ENCODE results near the gene CALML6. TPM values are rescaled to one million over a fixed set of nuclear protein-coding genes. Genes with fewer than 3 reads are reported as not detected.

CALML6 gene
- total RNA-seq, 1 experiment from 2014 or later: 1.9 TPM

- no peaks in the 10 kb centered on the region; the same call in 1 of the 2 replicates for H3K27me3 Mint-ChIP-seq (ENCODE audit: low read depth)
- TF ChIP-seq ZNF232 (CRISPR knock-in tag; IDR thresholded peaks at IDR 0.05) (no peak), CTCF (IDR thresholded peaks at IDR 0.05) (no peak), ATF6 (CRISPR knock-in tag; IDR thresholded peaks at IDR 0.05) (no peak), USF2 (CRISPR knock-in tag; IDR thresholded peaks at IDR 0.05) (no peak), OVOL2 (CRISPR knock-in tag; IDR thresholded peaks at IDR 0.05; ENCODE audit: borderline replicate concordance) (no peak), NFE2L1 (CRISPR knock-in tag; IDR thresholded peaks at IDR 0.05) (no peak), NFYB (CRISPR knock-in tag; conservative IDR thresholded peaks at IDR 0.05; ENCODE audit: low read depth) (no peak)
- ChIA-PET POLR2A (interaction anchor here (1.5 kb wide), 1 partner anchor 130 kb away, joined by 7 read pairs; no protein-coding TSS in a partner anchor), CTCF (interaction anchor here (1.0 to 5.0 kb wide), 13 partner anchors 7 to 158 kb away, joined by 3 to 53 read pairs (median 10); partner anchors contain the start of gene NADK)
- no peaks in the 10 kb centered on the region for H3K9me3 Mint-ChIP-seq
- peak overlapping the region; percentile 58 for H3K4me3 Mint-ChIP-seq
- H3K27ac Mint-ChIP-seq: peak overlapping the region; percentile 37
- H3K4me1 Mint-ChIP-seq: peaks cover 20% of the 10 kb centered on the region
- H3K36me3 Mint-ChIP-seq: no peaks in the 10 kb centered on the region
- ATAC-seq (no peak), DNase-seq (ENCODE audit: low spot score) (no peak)
Observed at GRCh38 chr1:1910033-1910465, 5.0 kb upstream of the CALML6 start.

- ATAC-seq: no peak
- Mint-ChIP-seq H3K36me3 (no peaks in the 10 kb centered on the region), H3K9me3 (no peaks in the 10 kb centered on the region), H3K4me3 (peak overlapping the region; percentile 58; the same call in 1 of the 2 replicates), H3K27me3 (ENCODE audit: low read depth) (no peaks in the 10 kb centered on the region; the same call in 1 of the 2 replicates), H3K4me1 (peaks cover 20% of the 10 kb centered on the region), H3K27ac (peak overlapping the region; percentile 37; the same call in 1 of the 2 replicates)
- ChIA-PET POLR2A (no interaction called here), CTCF (interaction anchor here (0.6 to 5.0 kb wide), 7 partner anchors 12 to 139 kb away, joined by 3 to 53 read pairs (median 24); partner anchors contain the start of gene NADK)
- DNase-seq (ENCODE audit: low spot score): no peak
- TF ChIP-seq TEAD1 (CRISPR knock-in tag; IDR thresholded peaks at IDR 0.05) (no peak), ZNF532 (CRISPR knock-in tag; IDR thresholded peaks at IDR 0.05; ENCODE audit: borderline replicate concordance) (no peak), ERG (CRISPR knock-in tag; IDR thresholded peaks at IDR 0.05) (no peak), ARID4B (CRISPR knock-in tag; IDR thresholded peaks at IDR 0.05; ENCODE audit: borderline replicate concordance) (no peak), PRRX2 (CRISPR knock-in tag; IDR thresholded peaks at IDR 0.05) (no peak), E2F1 (CRISPR knock-in tag; IDR thresholded peaks at IDR 0.05) (no peak)
Observed at GRCh38 chr1:1910651-1911331, 4.3 kb upstream of the CALML6 start.
